PC-9 (cell line): ENCODE data around the gene CDK5RAP3.

Experiments
- EZH2 ChIP-seq: fragments of 200-600 bp; sonication (generic); IDR thresholded peaks from 2 replicates; pipeline ENCODE4 v1.8.0; 2017; ENCODE audit warnings: antibody characterized with exemption, low read depth
- TF ChIP-seq, protein P1 (sequence below): fragments of 200-600 bp; sonication (generic); conservative IDR thresholded peaks from 2 replicates; pipeline ENCODE4 v1.6.1; 2017; ENCODE audit warnings: mixed run types, antibody characterized with exemption, mild to moderate bottlenecking, moderate library complexity

DNA sequence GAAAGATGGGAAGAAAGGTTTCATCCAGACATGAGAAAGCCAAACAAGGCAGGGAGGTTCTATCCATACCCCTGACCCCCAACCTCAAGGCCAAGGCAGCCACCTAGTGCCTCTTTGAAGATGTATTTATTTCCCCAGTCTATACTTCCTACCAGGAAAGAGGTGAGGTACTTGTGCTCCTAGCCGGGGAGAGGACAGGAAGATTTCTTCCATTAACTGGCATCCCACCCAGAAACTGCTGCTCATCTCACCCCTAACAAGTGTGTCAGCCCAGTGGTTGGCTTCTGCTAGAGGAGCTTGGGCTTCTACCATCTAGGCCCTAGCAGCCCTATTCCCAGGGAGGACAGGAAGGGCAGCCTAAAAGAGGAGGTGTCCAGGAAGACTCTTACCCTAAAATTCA is 57.8 kb downstream of the CDK5RAP3 start:
- TF ChIP-seq, protein P1, sequence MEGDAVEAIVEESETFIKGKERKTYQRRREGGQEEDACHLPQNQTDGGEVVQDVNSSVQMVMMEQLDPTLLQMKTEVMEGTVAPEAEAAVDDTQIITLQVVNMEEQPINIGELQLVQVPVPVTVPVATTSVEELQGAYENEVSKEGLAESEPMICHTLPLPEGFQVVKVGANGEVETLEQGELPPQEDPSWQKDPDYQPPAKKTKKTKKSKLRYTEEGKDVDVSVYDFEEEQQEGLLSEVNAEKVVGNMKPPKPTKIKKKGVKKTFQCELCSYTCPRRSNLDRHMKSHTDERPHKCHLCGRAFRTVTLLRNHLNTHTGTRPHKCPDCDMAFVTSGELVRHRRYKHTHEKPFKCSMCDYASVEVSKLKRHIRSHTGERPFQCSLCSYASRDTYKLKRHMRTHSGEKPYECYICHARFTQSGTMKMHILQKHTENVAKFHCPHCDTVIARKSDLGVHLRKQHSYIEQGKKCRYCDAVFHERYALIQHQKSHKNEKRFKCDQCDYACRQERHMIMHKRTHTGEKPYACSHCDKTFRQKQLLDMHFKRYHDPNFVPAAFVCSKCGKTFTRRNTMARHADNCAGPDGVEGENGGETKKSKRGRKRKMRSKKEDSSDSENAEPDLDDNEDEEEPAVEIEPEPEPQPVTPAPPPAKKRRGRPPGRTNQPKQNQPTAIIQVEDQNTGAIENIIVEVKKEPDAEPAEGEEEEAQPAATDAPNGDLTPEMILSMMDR, result no peak
- no peak for TF ChIP-seq EZH2
